IMR-90 (cell line): Measurements from ENCODE around the gene UGT2B11. TPM values are rescaled to one million over a fixed set of nuclear protein-coding genes. Genes with fewer than 3 reads are reported as not detected.
"Not testable (repeated sequence)": the region's sequence is repeated elsewhere in the genome, so short reads cannot be mapped to it uniquely, and the experiment has no call there.

ENCODE experiments used
- ATAC-seq: fragments of 200-7000 bp; cut with Tn5 transposase; 2 replicates; pipeline ENCODE4 v1.9.1; 2020; ENCODE audit warnings: low read depth, mild to moderate bottlenecking, moderate library complexity
- BruUV-seq: library from RNA; stranded (reverse); fragments of 400-500 nt; replicated peaks from 2 replicates; lab custom pipeline; 2021; lab: Mats Ljungman, UMichigan
- CTCF ChIA-PET: fragments of 300-600 bp; formaldehyde crosslinking; extraction: SDS; loops from one replicate; lab custom pipeline; 2021; ENCODE audit warnings: antibody characterized with exemption; lab: Yijun Ruan, JAX
- POLR2A ChIA-PET: fragments of 300-600 bp; sonication (Branson Sonifier 250); formaldehyde crosslinking; loops from one replicate; lab custom pipeline; 2022; ENCODE audit warnings: antibody characterized with exemption; ENCODE audit not compliant: unreplicated experiment; lab: Charles Lee
- DNase-seq: peaks from one replicate; pipeline ENCODE4 v3.0.0; 2013
- H2AFZ ChIP-seq: replicated peaks from 2 replicates; pipeline ENCODE3; 2013; ENCODE audit warnings: low read length, mild to moderate bottlenecking; ENCODE audit not compliant: poor library complexity
- H2AK5ac ChIP-seq: 2 replicates; pipeline ENCODE4 v1.6.1; 2013; ENCODE audit warnings: low read depth, low read length, inconsistent platforms
- H2AK9ac ChIP-seq: replicated peaks from 2 replicates; pipeline ENCODE3; 2013; ENCODE audit warnings: mild to moderate bottlenecking, low read depth, low read length, moderate library complexity; ENCODE audit not compliant: poor library complexity
- H2BK120ac ChIP-seq: 2 replicates; pipeline ENCODE4 v1.6.1; 2013; ENCODE audit warnings: low read depth, low read length, inconsistent platforms
- H2BK15ac ChIP-seq: 3 replicates; pipeline ENCODE4 v1.6.1; 2013; ENCODE audit warnings: low read depth, low read length, inconsistent platforms
- H2BK20ac ChIP-seq: 2 replicates; pipeline ENCODE4 v1.6.1; 2013; ENCODE audit warnings: low read depth, mild to moderate bottlenecking, inconsistent platforms, low read length, moderate library complexity
- H2BK5ac ChIP-seq: 2 replicates; pipeline ENCODE4 v1.6.1; 2013; ENCODE audit warnings: mild to moderate bottlenecking, low read depth, low read length, inconsistent platforms; ENCODE audit not compliant: poor library complexity, severe bottlenecking
- H3K14ac ChIP-seq: replicated peaks from 2 replicates; pipeline ENCODE4 v1.6.1; 2013; ENCODE audit warnings: low read depth, low read length, inconsistent platforms
- H3K18ac ChIP-seq: 2 replicates; pipeline ENCODE4 v1.6.1; 2013; ENCODE audit warnings: low read depth, low read length, control low read depth
- H3K23ac ChIP-seq: 2 replicates; pipeline ENCODE4 v1.6.1; 2013; ENCODE audit warnings: low read depth, low read length, inconsistent platforms
- H3K27ac ChIP-seq: 2 replicates; pipeline ENCODE4 v1.5.1; 2013; ENCODE audit warnings: mild to moderate bottlenecking, control low read depth, low read length; ENCODE audit not compliant: insufficient read depth
- H3K27me3 ChIP-seq: 2 replicates; pipeline ENCODE4 v1.6.1; 2013; ENCODE audit warnings: low read length; ENCODE audit not compliant: control insufficient read depth, insufficient read depth
- H3K36me3 ChIP-seq: 2 replicates; pipeline ENCODE4 v1.6.1; 2013; ENCODE audit warnings: low read length, mixed read lengths; ENCODE audit not compliant: control insufficient read depth, insufficient read depth
- H3K4ac ChIP-seq: 2 replicates; pipeline ENCODE4 v1.6.1; 2013; ENCODE audit warnings: low read depth, low read length, inconsistent platforms
- H3K4me1 ChIP-seq: 2 replicates; pipeline ENCODE4 v1.6.1; 2013; ENCODE audit warnings: low read length, mixed read lengths; ENCODE audit not compliant: control insufficient read depth, insufficient read depth
- H3K4me2 ChIP-seq: 2 replicates; pipeline ENCODE4 v1.6.1; 2013; ENCODE audit warnings: low read depth, mild to moderate bottlenecking, control low read depth, low read length, moderate library complexity
- H3K4me3 ChIP-seq: 2 replicates; pipeline ENCODE4 v1.5.1; 2013; ENCODE audit warnings: low read depth, mild to moderate bottlenecking, control low read depth, low read length, moderate library complexity; ENCODE audit not compliant: insufficient read depth
- H3K56ac ChIP-seq: 2 replicates; pipeline ENCODE4 v1.6.1; 2013; ENCODE audit warnings: low read length, inconsistent platforms; ENCODE audit not compliant: insufficient read depth; ENCODE audit errors: extremely low read depth
- H3K79me1 ChIP-seq, 2 experiments: 2 replicates each; pipeline ENCODE4 v1.6.1; 2013; ENCODE audit warnings: low read length in 2 of 2, inconsistent platforms in 1 of 2, low read depth in 1 of 2
- H3K9ac ChIP-seq: 2 replicates; pipeline ENCODE4 v1.6.1; 2013; ENCODE audit warnings: low read depth, low read length, control low read depth
- H3K9me1 ChIP-seq: 2 replicates; pipeline ENCODE4 v1.6.1; 2013; ENCODE audit warnings: low read length, inconsistent platforms; ENCODE audit not compliant: insufficient read depth
- H3K9me3 ChIP-seq: 2 replicates; pipeline ENCODE4 v1.6.1; 2013; ENCODE audit warnings: low read length; ENCODE audit not compliant: control insufficient read depth, insufficient read depth
- H4K20me1 ChIP-seq: 2 replicates; pipeline ENCODE4 v1.6.1; 2013; ENCODE audit warnings: low read length, inconsistent platforms; ENCODE audit not compliant: insufficient read depth
- H4K5ac ChIP-seq: 2 replicates; pipeline ENCODE4 v1.6.1; 2013; ENCODE audit warnings: mild to moderate bottlenecking, low read depth, low read length, control low read depth
- H4K8ac ChIP-seq, 2 experiments: 2 replicates each; pipeline ENCODE4 v1.6.1; 2013; ENCODE audit warnings: low read depth in 2 of 2, low read length in 2 of 2, control low read depth in 1 of 2, inconsistent platforms in 1 of 2
- H4K91ac ChIP-seq: 2 replicates; pipeline ENCODE4 v1.6.1; 2013; ENCODE audit warnings: low read depth, low read length, inconsistent platforms; ENCODE audit not compliant: insufficient read depth
- FOS ChIP-seq: fragments of 150-350 bp; IDR thresholded peaks from 2 replicates; pipeline ENCODE4 v1.6.1; 2016; ENCODE audit warnings: low read depth, low read length
- MXI1 ChIP-seq: IDR thresholded peaks from 2 replicates; pipeline ENCODE4 v1.6.1; 2012; ENCODE audit warnings: low read depth, mild to moderate bottlenecking, low read length, moderate library complexity, borderline replicate concordance
- NFE2L2 ChIP-seq: fragments of 150-350 bp; IDR thresholded peaks from 2 replicates; pipeline ENCODE4 v1.6.1; 2016; ENCODE audit warnings: low read depth, mild to moderate bottlenecking, low read length
- USF2 ChIP-seq: fragments of 150-350 bp; IDR thresholded peaks from 2 replicates; pipeline ENCODE4 v1.6.1; 2017; ENCODE audit warnings: mild to moderate bottlenecking, antibody characterized with exemption, low read length, low read depth
- WGBS, 2 experiments: methylation state at CpG; one replicate each; pipeline versions ENCODE4 v1.1.5 to v1.1.7; 2013; ENCODE audit warnings: missing lambda C conversion rate in 2 of 2; ENCODE audit not compliant: insufficient read length in 1 of 2; ENCODE audit errors: extremely low coverage in 2 of 2; 5-methylcytosine and 5-hydroxymethylcytosine counted together
- dilution Hi-C: fragments of 300-500 bp; cut with HindIII; formaldehyde crosslinking; loops from one replicate; pipeline ENCODE4 v1.14.3; 2018; ENCODE audit warnings: low sequenced_read_pairs; ENCODE audit not compliant: unreplicated experiment
- in situ Hi-C: fragments of 300-500 bp; cut with MboI; formaldehyde crosslinking; loops from 3 replicates; pipeline ENCODE4 v1.14.3; 2019; ENCODE audit warnings: low sequenced_read_pairs, inconsistent platforms, mixed read lengths
- intact Hi-C: fragments of 100-400 bp; cut with micrococcal nuclease; formaldehyde crosslinking; loops from 2 replicates; pipeline ENCODE4 v1.10.0; 2022
- polyA plus RNA-seq, 3 experiments: library from polyadenylated mRNA; depleted of rRNA; stranded (reverse); fragments of >200 nt; gene quantifications; 2 replicates each; pipeline ENCODE4 v1.2.3, GENCODE V29; 2012; ENCODE audit warnings: low replicate concordance in 1 of 3
- total RNA-seq: library from RNA; depleted of rRNA; stranded (reverse); fragments of >200 nt; gene quantifications from 2 replicates; pipeline ENCODE4 v1.2.3, GENCODE V29; 2012

The UGT2B11 gene
- total and polyA plus RNA-seq, 2 of the 4 experiments (the other 2 are of a cell fraction): not detected

DNA sequence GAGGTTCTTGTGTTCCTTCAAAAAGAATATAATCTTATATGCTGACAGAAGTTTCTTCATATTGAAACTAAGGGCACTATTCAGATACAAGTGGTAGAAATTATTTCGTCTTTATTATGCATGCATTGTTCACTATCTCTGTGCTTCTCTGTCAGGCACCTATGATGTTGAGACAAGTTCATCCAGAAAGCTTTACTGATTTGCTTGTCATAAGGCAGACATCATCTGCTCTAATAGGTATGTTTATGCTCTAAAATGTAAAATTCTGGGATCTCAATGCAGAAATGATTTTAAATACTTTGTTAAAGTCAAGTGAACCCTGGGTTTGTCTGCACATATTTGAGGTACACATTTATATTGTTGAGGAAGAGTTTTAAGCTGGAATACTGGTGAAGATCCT is 3.6 kb downstream of the UGT2B11 start:
- ATAC-seq: no peak
- intact Hi-C loops (no loop called here), dilution Hi-C loops (no loop called here), in situ Hi-C loops (no loop called here)
- Histone ChIP-seq H2BK15ac (no peak overlapping the region), H2BK5ac (no peak overlapping the region), H2AK9ac (no peak overlapping the region), H3K4me3 (no peak overlapping the region), H3K27me3 (no peaks in the 10 kb centered on the region), H3K14ac (no peak overlapping the region), H3K27ac (no peak overlapping the region), H4K8ac (no peak overlapping the region), H3K18ac (no peak overlapping the region), H3K23ac (no peak overlapping the region), H3K36me3 (no peaks in the 10 kb centered on the region), H2AFZ (no peak overlapping the region), H3K79me1 (no peaks in the 10 kb centered on the region), H4K5ac (no peak overlapping the region), H3K4me1 (no peaks in the 10 kb centered on the region), H3K9me3 (no peaks in the 10 kb centered on the region), H3K4me2 (no peak overlapping the region), H3K9ac (no peak overlapping the region), H4K20me1 (no peaks in the 10 kb centered on the region), H2AK5ac (no peak overlapping the region), H4K91ac (no peak overlapping the region), H2BK120ac (no peak overlapping the region), H3K9me1 (no peaks in the 10 kb centered on the region), H2BK20ac (no peak overlapping the region), H3K4ac (no peak overlapping the region), H3K56ac (no peak overlapping the region)
- no CpG with 5 or more reads among the region's 1 CpG for WGBS, 2 experiments
- ChIA-PET POLR2A (no interaction called here), CTCF (no interaction called here)
- TF ChIP-seq FOS (no peak), MXI1 (no peak), USF2 (no peak), NFE2L2 (no peak)
- DNase-seq: no peak
- no TSS peak for BruUV-seq

DNA sequence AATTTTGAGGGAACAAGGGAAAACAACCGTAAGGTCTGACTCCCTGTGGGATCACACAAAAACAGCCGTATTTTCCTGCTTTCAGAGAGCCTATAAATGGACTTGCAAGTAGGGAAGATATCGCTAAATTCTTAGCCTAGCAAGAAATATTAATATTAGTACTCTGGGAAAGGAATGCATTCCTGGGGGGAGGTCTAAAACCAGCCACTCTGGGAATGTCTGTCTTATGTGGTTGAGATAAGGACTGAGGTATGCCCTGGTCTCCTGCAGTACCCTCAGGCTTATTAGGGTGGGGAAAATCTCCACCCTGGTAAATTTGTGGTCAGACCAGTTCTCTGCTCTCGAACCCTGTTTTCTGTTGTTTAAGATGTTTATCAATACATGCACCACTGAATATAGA is 16.0 kb downstream of the UGT2B11 start:
- H4K91ac ChIP-seq, H3K9me1 ChIP-seq, H2BK5ac ChIP-seq, ATAC-seq, POLR2A ChIA-PET, H2BK120ac ChIP-seq, H3K56ac ChIP-seq, H4K20me1 ChIP-seq, H3K14ac ChIP-seq, BruUV-seq, H3K9ac ChIP-seq, H3K4me3 ChIP-seq, in situ Hi-C loops, intact Hi-C loops, H3K27me3 ChIP-seq, H3K9me3 ChIP-seq, H3K27ac ChIP-seq, H4K5ac ChIP-seq, H3K4me1 ChIP-seq, H3K18ac ChIP-seq, H3K4me2 ChIP-seq, CTCF ChIA-PET, H2BK20ac ChIP-seq, H3K36me3 ChIP-seq, H3K23ac ChIP-seq, dilution Hi-C loops, H2AFZ ChIP-seq, H2AK5ac ChIP-seq, H4K8ac ChIP-seq, H2BK15ac ChIP-seq, H3K79me1 ChIP-seq, H3K4ac ChIP-seq, DNase-seq, H2AK9ac ChIP-seq: not testable (repeated sequence)
- WGBS, 2 experiments: no CpG with 5 or more reads among the region's 4 CpGs
